ENCODE data around the gene HDGFL2. TPM values are rescaled to one million over a fixed set of nuclear protein-coding genes. Genes with fewer than 3 reads are reported as not detected.

HDGFL2 gene
- total and polyA plus RNA-seq, 7 donors: 32.3 to 56.4 (median 44.6) TPM

DNA sequence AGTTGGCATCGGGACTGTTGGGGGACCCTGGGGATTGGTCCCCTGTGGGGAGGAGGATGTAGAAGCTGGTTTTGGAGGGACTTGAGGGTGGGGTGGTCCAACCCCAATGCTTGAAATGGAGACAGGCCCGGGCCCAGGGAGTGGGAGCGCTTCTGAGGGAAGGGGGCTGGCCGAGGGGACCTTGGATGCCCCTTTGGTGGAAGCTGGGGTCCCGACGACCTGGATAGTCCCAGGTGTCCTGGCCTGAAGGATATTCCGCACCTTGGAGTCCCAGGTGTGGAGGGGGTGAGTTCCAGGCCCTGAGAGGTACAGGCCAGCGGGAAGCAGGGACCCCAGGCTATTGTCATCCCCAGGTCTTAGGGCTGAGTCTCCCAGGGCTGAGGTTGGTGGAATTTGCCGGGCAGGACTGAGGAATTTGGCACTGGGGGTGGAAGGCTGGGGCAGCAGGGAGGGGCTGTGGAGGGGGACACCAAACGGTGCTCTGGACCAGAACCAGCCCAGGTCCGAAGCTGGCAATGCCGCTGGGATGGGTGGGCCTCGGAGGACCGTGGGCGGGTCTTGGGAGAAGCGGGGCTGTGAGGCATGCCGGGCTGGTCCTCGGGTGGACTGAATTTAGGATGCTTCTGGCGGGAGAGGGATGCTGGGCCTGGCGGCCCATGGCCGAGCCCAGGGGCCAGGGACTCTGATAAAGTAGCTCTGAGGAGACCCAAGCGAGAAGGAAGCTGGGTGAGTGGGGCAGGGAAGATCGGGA lies 1.8 kb downstream of the HDGFL2 start:
- H3K9me3 ChIP-seq: no peaks in the 10 kb centered on the region
- peak overlapping the region; percentile 91 for H3K4me3 ChIP-seq
- peaks cover 4% of the 10 kb centered on the region for H3K4me1 ChIP-seq
- no peak overlapping the region for H3K27ac ChIP-seq
- WGBS, 3 donors: 30 to 39% (median 37%) methylated on average over 23 of the region's 23 CpGs
- TF ChIP-seq, protein P1, sequence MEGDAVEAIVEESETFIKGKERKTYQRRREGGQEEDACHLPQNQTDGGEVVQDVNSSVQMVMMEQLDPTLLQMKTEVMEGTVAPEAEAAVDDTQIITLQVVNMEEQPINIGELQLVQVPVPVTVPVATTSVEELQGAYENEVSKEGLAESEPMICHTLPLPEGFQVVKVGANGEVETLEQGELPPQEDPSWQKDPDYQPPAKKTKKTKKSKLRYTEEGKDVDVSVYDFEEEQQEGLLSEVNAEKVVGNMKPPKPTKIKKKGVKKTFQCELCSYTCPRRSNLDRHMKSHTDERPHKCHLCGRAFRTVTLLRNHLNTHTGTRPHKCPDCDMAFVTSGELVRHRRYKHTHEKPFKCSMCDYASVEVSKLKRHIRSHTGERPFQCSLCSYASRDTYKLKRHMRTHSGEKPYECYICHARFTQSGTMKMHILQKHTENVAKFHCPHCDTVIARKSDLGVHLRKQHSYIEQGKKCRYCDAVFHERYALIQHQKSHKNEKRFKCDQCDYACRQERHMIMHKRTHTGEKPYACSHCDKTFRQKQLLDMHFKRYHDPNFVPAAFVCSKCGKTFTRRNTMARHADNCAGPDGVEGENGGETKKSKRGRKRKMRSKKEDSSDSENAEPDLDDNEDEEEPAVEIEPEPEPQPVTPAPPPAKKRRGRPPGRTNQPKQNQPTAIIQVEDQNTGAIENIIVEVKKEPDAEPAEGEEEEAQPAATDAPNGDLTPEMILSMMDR (IDR thresholded peaks at IDR 0.05): no peak
- no peak for ATAC-seq
- H3K27me3 ChIP-seq (ENCODE audit: insufficient read depth in 3 of 3, low read length in 2 of 3): no peaks in the 10 kb centered on the region
- no peak for DNase-seq
- peaks cover 6 to 38% of the 10 kb centered on the region in 2 donors for H3K36me3 ChIP-seq (ENCODE audit: insufficient read depth in 1 of 2, low read depth in 1 of 2)
- intact Hi-C loops (cut with DNase I): no loop called here

DNA sequence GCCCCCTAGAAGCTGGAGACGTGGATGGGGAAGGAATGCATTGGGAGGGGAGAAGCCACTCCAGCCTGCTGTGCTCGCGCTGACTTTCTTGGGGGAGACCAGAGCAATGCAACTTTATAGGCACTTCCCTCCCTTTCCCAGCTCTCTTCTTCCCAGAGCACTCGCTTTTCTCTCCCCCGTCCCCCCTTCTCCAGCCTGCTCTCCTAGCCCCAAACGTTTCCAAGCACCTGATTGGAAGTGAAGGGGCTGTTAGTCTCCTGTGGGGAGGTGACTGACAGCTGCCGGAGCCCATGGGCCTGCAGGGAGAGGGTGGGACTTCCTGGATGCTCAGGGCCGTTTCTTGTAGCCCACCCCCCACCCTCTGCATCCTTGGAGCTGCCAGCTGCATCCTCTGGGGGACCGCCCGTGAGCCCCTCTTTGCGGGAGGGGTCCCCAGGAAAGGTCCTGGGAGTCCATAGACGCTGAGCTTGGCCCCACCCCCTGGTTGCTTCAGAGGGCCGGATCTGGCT lies 2.5 kb downstream of the HDGFL2 start:
- ATAC-seq (no peak), DNase-seq (no peak)
- Histone ChIP-seq H3K27ac (no peak overlapping the region), H3K27me3 (ENCODE audit: insufficient read depth in 3 of 3, low read length in 2 of 3) (no peaks in the 10 kb centered on the region), H3K9me3 (no peaks in the 10 kb centered on the region), H3K4me3 (no peak overlapping the region), H3K36me3 (ENCODE audit: insufficient read depth in 1 of 2, low read depth in 1 of 2) (peaks cover 6 to 45% of the 10 kb centered on the region in 2 donors), H3K4me1 (peaks cover 4% of the 10 kb centered on the region)
- WGBS, 3 donors: 40 to 51% (median 41%) methylated on average over 11 to 13 of the region's 13 CpGs
- TF ChIP-seq, protein P1 (IDR thresholded peaks at IDR 0.05): no peak
- intact Hi-C loops (cut with DNase I): no loop called here

DNA sequence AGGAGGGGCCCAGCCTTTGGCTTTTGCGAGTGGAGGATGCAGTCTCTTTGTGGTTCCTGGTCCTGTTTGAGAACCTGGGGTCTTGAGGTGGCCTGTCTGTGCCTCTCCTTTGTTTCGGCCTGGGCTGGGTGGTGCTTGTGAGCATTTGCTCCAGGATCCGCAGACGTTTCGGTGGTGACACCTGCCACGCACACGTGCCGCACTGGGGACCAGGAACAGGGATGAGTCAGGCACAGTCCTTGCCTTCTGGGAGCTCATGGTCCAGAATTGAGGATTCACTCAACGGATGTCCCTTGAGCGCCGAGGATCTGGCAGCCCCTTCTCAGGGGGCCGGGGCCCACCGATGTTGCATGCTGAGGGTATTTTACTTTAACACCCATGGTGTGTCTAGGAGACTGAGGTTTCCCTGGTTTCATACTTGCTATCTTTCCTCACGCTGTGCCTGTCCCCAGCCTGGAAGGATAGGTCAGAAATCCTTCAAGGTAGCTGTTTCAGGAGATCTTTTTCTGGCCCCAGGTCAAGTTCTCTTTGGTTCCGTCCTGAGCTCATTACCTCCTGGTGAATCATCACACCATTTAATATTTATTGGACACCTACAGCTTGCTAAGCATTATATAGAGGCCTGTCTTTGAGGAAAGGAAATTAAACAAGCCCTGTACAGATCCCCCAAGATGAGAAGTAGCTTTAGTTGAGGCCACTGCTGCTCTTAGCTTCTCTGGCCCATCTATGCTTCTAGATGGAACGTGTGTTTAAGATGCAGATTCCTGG lies 5.1 kb downstream of the HDGFL2 start:
- no peaks in the 10 kb centered on the region for H3K9me3 ChIP-seq
- H3K27ac ChIP-seq: no peak overlapping the region
- H3K27me3 ChIP-seq (ENCODE audit: insufficient read depth in 3 of 3, low read length in 2 of 3): no peaks in the 10 kb centered on the region
- H3K36me3 ChIP-seq (ENCODE audit: insufficient read depth in 1 of 2, low read depth in 1 of 2): peaks cover 6 to 51% of the 10 kb centered on the region in 2 donors
- ATAC-seq (no peak), DNase-seq (no peak)
- no peak overlapping the region for H3K4me3 ChIP-seq
- peaks cover 4% of the 10 kb centered on the region for H3K4me1 ChIP-seq
- WGBS, 3 donors: 79 to 88% (median 82%) methylated on average over 16 of the region's 16 CpGs
- intact Hi-C loops (cut with DNase I): no loop called here
- TF ChIP-seq, protein P1 (IDR thresholded peaks at IDR 0.05): no peak

DNA sequence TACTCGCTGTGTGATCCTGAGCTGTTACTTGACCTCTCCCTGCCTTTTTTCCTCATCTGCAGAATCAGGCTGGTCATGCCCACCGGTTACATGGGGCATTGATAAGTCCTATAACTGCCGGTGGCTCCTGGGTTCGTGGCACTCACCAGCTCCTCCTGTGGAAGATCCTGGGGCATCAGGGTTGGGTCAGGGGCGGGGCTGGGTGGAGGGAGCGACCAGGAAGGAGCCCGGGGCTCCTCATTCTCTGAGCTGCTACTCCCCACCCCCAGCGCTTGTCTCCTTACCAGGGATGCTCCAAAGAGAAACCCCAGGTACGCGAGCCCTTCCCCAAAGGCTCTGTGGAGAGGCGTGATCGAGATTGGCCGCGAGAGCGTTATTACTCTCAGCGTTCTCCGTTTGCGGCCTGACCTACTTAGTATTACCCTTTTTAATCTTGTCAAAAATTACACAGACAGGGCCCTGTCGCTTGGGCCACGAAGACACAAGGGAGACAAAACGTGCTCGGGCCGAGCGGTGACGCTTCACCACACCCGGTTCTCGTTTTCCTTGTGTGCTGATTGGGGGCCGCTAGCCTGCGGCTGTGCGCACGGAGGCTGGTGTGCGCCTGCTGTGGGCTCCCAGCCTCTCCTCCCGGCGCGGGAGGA lies 10.7 kb downstream of the HDGFL2 start:
- Histone ChIP-seq H3K9me3 (no peaks in the 10 kb centered on the region), H3K4me1 (no peaks in the 10 kb centered on the region), H3K4me3 (no peak overlapping the region), H3K27me3 (ENCODE audit: insufficient read depth in 3 of 3, low read length in 2 of 3) (no peaks in the 10 kb centered on the region), H3K27ac (no peak overlapping the region), H3K36me3 (ENCODE audit: insufficient read depth in 1 of 2, low read depth in 1 of 2) (peaks cover 0 to 42% of the 10 kb centered on the region in 2 donors)
- intact Hi-C loops (cut with DNase I): no loop called here
- ATAC-seq (no peak), DNase-seq (no peak)
- TF ChIP-seq, protein P1 (IDR thresholded peaks at IDR 0.05): no peak
- 92 to 94% (median 93%) methylated on average over 35 of the region's 35 CpGs for WGBS, 3 donors
